ENCODE data around the gene PKMYT1. TPM values are rescaled to one million over a fixed set of nuclear protein-coding genes. Genes with fewer than 3 reads are reported as not detected.
A peak's percentile ranks its signal among the peaks of the same experiment; 100 is the strongest.

PKMYT1 gene
- total RNA-seq, 1 experiment from 2014 or later = 34.7 TPM

DNA sequence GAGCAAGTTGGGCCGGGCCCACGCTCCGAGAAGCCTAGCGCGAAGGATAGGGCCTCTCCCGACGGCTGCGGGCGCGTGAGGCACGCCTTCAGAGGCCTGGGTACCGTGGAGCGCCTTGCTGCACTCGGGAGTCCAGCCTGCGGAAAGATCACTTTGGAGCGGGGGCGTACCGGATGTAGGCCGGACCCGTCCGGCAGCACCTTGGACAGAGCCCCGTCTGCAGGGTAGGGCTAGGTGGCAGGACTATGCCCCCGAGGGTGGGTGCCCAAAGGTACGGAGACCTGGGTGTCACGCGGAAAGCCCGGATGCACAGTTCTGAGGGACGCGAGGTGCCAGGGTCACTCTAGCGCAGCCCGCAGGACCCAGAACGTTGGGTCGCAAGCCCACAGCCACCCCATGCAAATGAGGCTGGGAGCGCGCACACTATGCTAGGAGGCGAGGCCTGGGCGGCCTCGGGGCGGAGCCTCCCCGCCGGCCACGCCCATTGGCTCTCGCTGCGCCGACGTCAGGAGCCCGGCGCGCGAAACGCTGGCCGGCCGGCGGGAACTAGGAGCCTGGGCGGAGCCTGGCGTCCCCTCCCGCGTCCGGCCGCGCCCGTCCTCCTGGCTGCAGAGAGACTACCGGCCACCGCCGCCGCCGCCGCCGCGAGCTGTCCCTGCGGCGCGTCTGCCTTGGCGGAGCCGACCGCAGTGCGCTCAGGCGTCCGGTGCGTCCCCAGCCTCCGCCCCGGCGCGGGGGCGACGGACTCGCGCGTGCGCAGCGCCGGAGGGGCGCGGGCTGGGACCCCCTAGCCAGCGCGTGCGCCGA, 11.3 kb downstream of the PKMYT1 start, which contains the start of gene PAQR4:
Gene PAQR4 (plus strand): TSS at position 611 of the 807 bp plus-strand sequence. CDS start 327 bp downstream, outside the sequence.
- Mint-ChIP-seq H3K36me3 (ENCODE audit: insufficient read depth, unreplicated experiment) (no peaks in the 10 kb centered on the region), H3K27me3 (ENCODE audit: insufficient read depth, unreplicated experiment) (no peaks in the 10 kb centered on the region), H3K9me3 (ENCODE audit: unreplicated experiment) (no peaks in the 10 kb centered on the region), H3K27ac (ENCODE audit: low read depth, unreplicated experiment) (no peak within 1 kb of the TSS), H3K4me3 (ENCODE audit: unreplicated experiment) (peak within 1 kb of the TSS; percentile 68), H3K4me1 (ENCODE audit: insufficient read depth, unreplicated experiment) (peaks cover 5% of the 10 kb centered on the region)
- DNase-seq (ENCODE audit: unreplicated experiment) = peak; percentile 93
- CTCF ChIA-PET = interaction anchor here (0.6 to 0.9 kb wide), 3 partner anchors 14 to 313 kb away, joined by 3 to 5 read pairs (median 3); no protein-coding TSS in a partner anchor
- TF ChIP-seq, protein P1, sequence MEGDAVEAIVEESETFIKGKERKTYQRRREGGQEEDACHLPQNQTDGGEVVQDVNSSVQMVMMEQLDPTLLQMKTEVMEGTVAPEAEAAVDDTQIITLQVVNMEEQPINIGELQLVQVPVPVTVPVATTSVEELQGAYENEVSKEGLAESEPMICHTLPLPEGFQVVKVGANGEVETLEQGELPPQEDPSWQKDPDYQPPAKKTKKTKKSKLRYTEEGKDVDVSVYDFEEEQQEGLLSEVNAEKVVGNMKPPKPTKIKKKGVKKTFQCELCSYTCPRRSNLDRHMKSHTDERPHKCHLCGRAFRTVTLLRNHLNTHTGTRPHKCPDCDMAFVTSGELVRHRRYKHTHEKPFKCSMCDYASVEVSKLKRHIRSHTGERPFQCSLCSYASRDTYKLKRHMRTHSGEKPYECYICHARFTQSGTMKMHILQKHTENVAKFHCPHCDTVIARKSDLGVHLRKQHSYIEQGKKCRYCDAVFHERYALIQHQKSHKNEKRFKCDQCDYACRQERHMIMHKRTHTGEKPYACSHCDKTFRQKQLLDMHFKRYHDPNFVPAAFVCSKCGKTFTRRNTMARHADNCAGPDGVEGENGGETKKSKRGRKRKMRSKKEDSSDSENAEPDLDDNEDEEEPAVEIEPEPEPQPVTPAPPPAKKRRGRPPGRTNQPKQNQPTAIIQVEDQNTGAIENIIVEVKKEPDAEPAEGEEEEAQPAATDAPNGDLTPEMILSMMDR (IDR thresholded peaks at IDR 0.05; ENCODE audit: unreplicated experiment) = no peak
- BruUV-seq (replicated peaks) = no TSS peak
- POLR2A ChIA-PET = interaction anchor here (0.6 to 2.8 kb wide), 7 partner anchors 12 to 69 kb away, joined by 3 to 19 read pairs (median 4); partner anchors contain the start of genes FLYWCH1, PKMYT1 and TNFRSF12A
- intact Hi-C loops (cut with micrococcal nuclease) = loop anchor here (1.0 kb wide), 1 partner anchor 11 kb away; the partner anchor contains the start of gene PKMYT1

DNA sequence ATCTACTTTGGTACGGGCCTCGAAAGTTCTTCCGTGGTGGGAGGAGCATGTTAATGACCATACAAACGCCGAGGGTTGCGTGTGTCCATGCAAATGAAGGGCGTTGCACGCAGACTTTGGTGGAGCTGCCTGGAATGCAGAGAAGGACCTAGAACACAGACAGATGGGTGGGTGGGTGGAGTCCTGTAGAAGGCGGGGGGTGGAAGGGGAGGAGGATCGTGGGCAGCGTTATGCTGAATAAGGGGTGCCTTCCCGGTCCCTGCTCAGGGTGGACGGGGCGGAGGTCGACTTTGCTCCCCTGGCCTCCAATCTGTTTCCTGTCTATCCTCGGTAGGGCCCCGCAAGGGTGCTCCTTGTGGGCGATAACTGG, 11.9 kb downstream of the PKMYT1 start:
- ChIA-PET POLR2A (interaction anchor here (0.7 to 2.8 kb wide), 2 partner anchors 12 to 67 kb away, joined by 4 to 19 read pairs; partner anchors contain the start of gene PKMYT1), CTCF (no interaction called here)
- DNase-seq (ENCODE audit: unreplicated experiment) = peak; percentile 43
- H3K4me3 Mint-ChIP-seq (ENCODE audit: unreplicated experiment) = peak overlapping the region; percentile 68
- H3K27me3 Mint-ChIP-seq (ENCODE audit: insufficient read depth, unreplicated experiment) = no peaks in the 10 kb centered on the region
- H3K27ac Mint-ChIP-seq (ENCODE audit: low read depth, unreplicated experiment) = no peak overlapping the region
- peaks cover 5% of the 10 kb centered on the region for H3K4me1 Mint-ChIP-seq (ENCODE audit: insufficient read depth, unreplicated experiment)
- no peaks in the 10 kb centered on the region for H3K36me3 Mint-ChIP-seq (ENCODE audit: insufficient read depth, unreplicated experiment)
- TF ChIP-seq, protein P1 (IDR thresholded peaks at IDR 0.05; ENCODE audit: unreplicated experiment) = no peak
- H3K9me3 Mint-ChIP-seq (ENCODE audit: unreplicated experiment) = no peaks in the 10 kb centered on the region
- intact Hi-C loops (cut with micrococcal nuclease) = no loop called here
- no TSS peak for BruUV-seq (replicated peaks)

DNA sequence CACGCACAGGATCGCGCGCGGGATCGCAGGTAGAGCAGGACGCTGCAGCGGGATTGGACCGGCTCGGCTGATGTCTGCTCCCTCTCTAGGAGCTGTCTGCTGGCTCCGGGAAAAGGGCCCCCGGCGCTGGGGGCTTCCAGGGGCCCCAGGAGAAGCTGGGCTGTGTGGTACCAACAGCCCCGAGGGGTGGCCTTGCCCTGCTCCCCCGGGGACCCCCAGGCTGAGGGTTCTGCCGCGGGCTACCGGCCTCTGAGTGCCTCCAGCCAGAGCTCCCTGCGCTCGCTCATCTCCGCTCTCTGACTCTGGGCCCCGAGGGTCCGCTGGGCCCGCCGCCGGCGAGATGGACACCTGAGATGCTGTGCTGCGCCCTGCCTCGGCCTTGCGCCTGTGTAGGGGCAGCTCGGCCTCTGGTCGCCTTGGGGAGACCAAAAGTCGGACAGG, 12.5 kb downstream of the PKMYT1 start:
- POLR2A ChIA-PET = interaction anchor here (0.6 to 2.8 kb wide), 4 partner anchors 11 to 214 kb away, joined by 3 to 19 read pairs (median 4); partner anchors contain the start of gene PKMYT1

DNA sequence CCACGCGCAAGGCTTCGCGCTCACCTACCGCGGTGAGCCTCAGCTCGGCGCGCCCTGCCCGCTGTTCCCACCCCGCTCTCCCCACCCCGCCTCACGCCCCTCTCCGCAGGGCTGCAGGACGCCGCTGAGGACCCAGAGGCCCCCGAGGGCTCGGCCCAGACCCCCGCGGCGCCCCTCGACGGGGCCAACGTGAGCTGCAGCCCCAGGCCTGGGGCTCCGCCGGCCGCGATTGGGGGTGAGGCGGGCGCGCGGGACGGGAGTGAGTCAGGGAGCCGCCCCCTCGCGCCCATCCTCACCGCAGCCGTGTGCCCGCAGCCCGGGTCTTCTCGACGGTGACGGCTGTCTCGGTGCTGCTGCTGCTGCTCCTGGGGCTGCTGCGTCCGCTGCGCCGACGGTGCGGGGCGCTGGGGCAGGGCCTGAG, 13.0 kb downstream of the PKMYT1 start:
- Mint-ChIP-seq H3K27me3 (ENCODE audit: insufficient read depth, unreplicated experiment) (no peaks in the 10 kb centered on the region), H3K4me1 (ENCODE audit: insufficient read depth, unreplicated experiment) (peaks cover 5% of the 10 kb centered on the region), H3K9me3 (ENCODE audit: unreplicated experiment) (no peaks in the 10 kb centered on the region), H3K4me3 (ENCODE audit: unreplicated experiment) (no peak overlapping the region), H3K27ac (ENCODE audit: low read depth, unreplicated experiment) (no peak overlapping the region), H3K36me3 (ENCODE audit: insufficient read depth, unreplicated experiment) (no peaks in the 10 kb centered on the region)
- no peak for DNase-seq (ENCODE audit: unreplicated experiment)
- TF ChIP-seq, protein P1 (IDR thresholded peaks at IDR 0.05; ENCODE audit: unreplicated experiment) = no peak
- intact Hi-C loops (cut with micrococcal nuclease) = no loop called here
- POLR2A ChIA-PET = interaction anchor here (0.6 kb wide), 2 partner anchors 12 to 214 kb away, joined by 3 read pairs; no protein-coding TSS in a partner anchor
- CTCF ChIA-PET = no interaction called here
- no TSS peak for BruUV-seq (replicated peaks)

More for the DNA sequence above, 12.5 kb downstream of the PKMYT1 start:
- Mint-ChIP-seq H3K9me3 (ENCODE audit: unreplicated experiment) (no peaks in the 10 kb centered on the region), H3K36me3 (ENCODE audit: insufficient read depth, unreplicated experiment) (no peaks in the 10 kb centered on the region), H3K4me1 (ENCODE audit: insufficient read depth, unreplicated experiment) (peaks cover 5% of the 10 kb centered on the region), H3K27me3 (ENCODE audit: insufficient read depth, unreplicated experiment) (no peaks in the 10 kb centered on the region), H3K27ac (ENCODE audit: low read depth, unreplicated experiment) (no peak overlapping the region), H3K4me3 (ENCODE audit: unreplicated experiment) (no peak overlapping the region)
- intact Hi-C loops (cut with micrococcal nuclease) = no loop called here
- CTCF ChIA-PET = no interaction called here
- TF ChIP-seq, protein P1 (IDR thresholded peaks at IDR 0.05; ENCODE audit: unreplicated experiment) = no peak
- no peak for DNase-seq (ENCODE audit: unreplicated experiment)
- BruUV-seq (replicated peaks) = no TSS peak
